Mesendoderm (in vitro differentiated cells): ENCODE measurements around the gene ZNF423.

Experiments
- DNase-seq: peaks from one replicate; pipeline ENCODE4 v3.0.0; 2013
- H2AK5ac ChIP-seq: 2 replicates; pipeline ENCODE4 v1.6.1; 2013; ENCODE audit warnings: low read length, inconsistent platforms
- H2BK120ac ChIP-seq: 2 replicates; pipeline ENCODE4 v1.6.1; 2013; ENCODE audit warnings: low read depth, mild to moderate bottlenecking, low read length, moderate library complexity, mixed read lengths
- H2BK15ac ChIP-seq: replicated peaks from 2 replicates; pipeline ENCODE4 v1.6.1; 2013; ENCODE audit warnings: low read depth, mild to moderate bottlenecking, moderate library complexity
- H2BK5ac ChIP-seq: 2 replicates; pipeline ENCODE4 v1.6.1; 2013; ENCODE audit warnings: low read length, inconsistent platforms
- H3K18ac ChIP-seq: 2 replicates; pipeline ENCODE4 v1.6.1; 2013; ENCODE audit warnings: mild to moderate bottlenecking, low read length, mixed read lengths
- H3K23ac ChIP-seq: one replicate; pipeline ENCODE4 v1.6.1; 2013; ENCODE audit warnings: low read length
- H3K27ac ChIP-seq: 2 replicates; pipeline ENCODE4 v1.5.1; 2013; ENCODE audit warnings: low read depth, mild to moderate bottlenecking, inconsistent platforms, low read length, moderate library complexity
- H3K27me3 ChIP-seq: 2 replicates; pipeline ENCODE4 v1.6.1; 2013; ENCODE audit warnings: low read length, control low read depth, mild to moderate bottlenecking, inconsistent platforms; ENCODE audit not compliant: insufficient read depth, poor library complexity
- H3K36me3 ChIP-seq: 2 replicates; pipeline ENCODE4 v1.6.1; 2013; ENCODE audit warnings: low read length, inconsistent platforms; ENCODE audit not compliant: control insufficient read depth, insufficient read depth
- H3K4ac ChIP-seq: one replicate; pipeline ENCODE4 v1.6.1; 2013; ENCODE audit warnings: low read depth, mild to moderate bottlenecking, low read length, moderate library complexity
- H3K4me1 ChIP-seq: 2 replicates; pipeline ENCODE4 v1.6.1; 2013; ENCODE audit warnings: low read depth, low read length, inconsistent platforms; ENCODE audit not compliant: control insufficient read depth
- H3K4me2 ChIP-seq: 2 replicates; pipeline ENCODE4 v1.6.1; 2013; ENCODE audit warnings: low read length
- H3K4me3 ChIP-seq: 2 replicates; pipeline ENCODE4 v1.5.1; 2013; ENCODE audit warnings: mild to moderate bottlenecking, low read length
- H3K56ac ChIP-seq: one replicate; pipeline ENCODE4 v1.6.1; 2013; ENCODE audit warnings: low read length
- H3K79me1 ChIP-seq: 2 replicates; pipeline ENCODE4 v1.6.1; 2013; ENCODE audit warnings: low read length, inconsistent platforms
- H3K79me2 ChIP-seq: 2 replicates; pipeline ENCODE4 v1.6.1; 2013; ENCODE audit warnings: mild to moderate bottlenecking, low read length; ENCODE audit not compliant: control insufficient read depth, insufficient read depth
- H3K9ac ChIP-seq: 2 replicates; pipeline ENCODE4 v1.6.1; 2013; ENCODE audit warnings: low read length, inconsistent platforms
- H4K5ac ChIP-seq: one replicate; pipeline ENCODE4 v1.6.1; 2013; ENCODE audit warnings: low read length
- H4K8ac ChIP-seq: one replicate; pipeline ENCODE4 v1.6.1; 2013; ENCODE audit warnings: low read depth, mild to moderate bottlenecking, control low read depth, low read length, moderate library complexity
- WGBS: extraction: QIAGEN DNeasy Blood & Tissue Kit; methylation state at CpG from one replicate; pipeline ENCODE4 v1.1.7; 2013; ENCODE audit warnings: low lambda C conversion rate, missing lambda C conversion rate; ENCODE audit not compliant: insufficient coverage; ENCODE audit errors: extremely low coverage; 5-methylcytosine and 5-hydroxymethylcytosine counted together

Gene ZNF423

GRCh38 chr16:49690778-49691177, 165.1 kb downstream of the ZNF423 start:
- WGBS = no CpG with 5 or more reads among the region's 13 CpGs
- H4K8ac ChIP-seq = no peak overlapping the region
- H2BK120ac ChIP-seq = no peak overlapping the region

GRCh38 chr16:49688036-49688697, 167.7 kb downstream of the ZNF423 start:
- no peak overlapping the region for H3K18ac ChIP-seq
- H3K79me2 ChIP-seq = no peaks in the 10 kb centered on the region
- H2BK120ac ChIP-seq = no peak overlapping the region
- H3K23ac ChIP-seq = no peak overlapping the region
- H3K4me3 ChIP-seq = no peak overlapping the region
- H2BK15ac ChIP-seq = no peak overlapping the region
- no peak overlapping the region for H4K5ac ChIP-seq
- no peak overlapping the region for H3K4ac ChIP-seq
- no peak overlapping the region for H3K56ac ChIP-seq
- peak; percentile 56 for DNase-seq
- no peak overlapping the region for H3K27ac ChIP-seq
- no peaks in the 10 kb centered on the region for H3K4me1 ChIP-seq
- no peak overlapping the region for H3K9ac ChIP-seq
- no peaks in the 10 kb centered on the region for H3K36me3 ChIP-seq
- no peaks in the 10 kb centered on the region for H3K27me3 ChIP-seq
- H2AK5ac ChIP-seq = no peak overlapping the region
- peaks cover 1% of the 10 kb centered on the region for H3K79me1 ChIP-seq
- no peak overlapping the region for H2BK5ac ChIP-seq
- H3K4me2 ChIP-seq = no peak overlapping the region
- no peak overlapping the region for H4K8ac ChIP-seq
- no CpG with 5 or more reads among the region's 16 CpGs for WGBS

More at GRCh38 chr16:49690778-49691177, 165.1 kb downstream of the ZNF423 start:
- Histone ChIP-seq H3K79me2 (no peaks in the 10 kb centered on the region), H3K4me2 (no peak overlapping the region), H3K56ac (no peak overlapping the region), H3K4me3 (no peak overlapping the region), H3K36me3 (no peaks in the 10 kb centered on the region), H3K4me1 (peaks cover 1% of the 10 kb centered on the region), H3K27me3 (no peaks in the 10 kb centered on the region), H4K5ac (no peak overlapping the region), H3K79me1 (peaks cover 1% of the 10 kb centered on the region), H3K27ac (no peak overlapping the region), H2BK5ac (no peak overlapping the region), H3K4ac (no peak overlapping the region), H3K23ac (no peak overlapping the region), H3K18ac (no peak overlapping the region), H2AK5ac (no peak overlapping the region), H3K9ac (no peak overlapping the region), H2BK15ac (no peak overlapping the region)
- DNase-seq = peak; percentile 11

- WGBS = no CpG with 5 or more reads among the region's 8 CpGs
- no peak overlapping the region for H4K5ac ChIP-seq
- H3K4me3 ChIP-seq = no peak overlapping the region
- H2BK120ac ChIP-seq = no peak overlapping the region
- H3K4me2 ChIP-seq = no peak overlapping the region
- no peaks in the 10 kb centered on the region for H3K27me3 ChIP-seq
- H3K56ac ChIP-seq = no peak overlapping the region
- H2BK15ac ChIP-seq = no peak overlapping the region
- no peak overlapping the region for H3K23ac ChIP-seq
- DNase-seq = no peak
- H4K8ac ChIP-seq = no peak overlapping the region
- H2AK5ac ChIP-seq = no peak overlapping the region
- no peaks in the 10 kb centered on the region for H3K4me1 ChIP-seq
- H3K36me3 ChIP-seq = no peaks in the 10 kb centered on the region
- no peak overlapping the region for H3K9ac ChIP-seq
- no peak overlapping the region for H3K4ac ChIP-seq
- H3K18ac ChIP-seq = peak overlapping the region; percentile 3
- no peak overlapping the region for H3K27ac ChIP-seq
- peaks cover 1% of the 10 kb centered on the region for H3K79me1 ChIP-seq
- H3K79me2 ChIP-seq = no peaks in the 10 kb centered on the region
- H2BK5ac ChIP-seq = no peak overlapping the region
Measured at GRCh38 chr16:49687476-49688002, 168.4 kb downstream of the ZNF423 start.

DNA sequence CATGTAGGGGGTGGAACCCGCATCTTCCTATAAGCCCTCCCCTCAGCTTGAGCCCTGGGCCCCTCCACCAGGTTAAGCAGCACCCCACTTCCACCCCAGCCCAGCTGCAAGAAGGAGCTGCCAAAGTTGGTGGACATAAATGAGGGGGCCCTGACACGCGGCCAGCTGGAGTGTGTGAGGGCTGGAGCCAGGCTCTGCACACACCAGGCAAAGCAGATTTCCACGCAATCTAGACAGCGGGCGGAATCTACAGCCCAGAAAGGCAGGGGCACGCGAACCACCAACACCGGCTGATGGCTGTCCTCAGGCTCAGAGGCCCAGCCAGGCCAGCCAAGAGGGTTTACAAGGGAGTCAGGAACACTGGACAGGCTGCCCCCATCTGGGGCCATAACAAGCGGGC, 171.2 kb downstream of the ZNF423 start:
- Histone ChIP-seq H3K56ac (no peak overlapping the region), H2BK5ac (no peak overlapping the region), H3K36me3 (no peaks in the 10 kb centered on the region), H3K4me2 (no peak overlapping the region), H3K18ac (no peak overlapping the region), H3K9ac (no peak overlapping the region), H3K4ac (no peak overlapping the region), H3K23ac (no peak overlapping the region), H4K5ac (no peak overlapping the region), H3K27me3 (no peaks in the 10 kb centered on the region), H3K4me3 (no peak overlapping the region), H2AK5ac (no peak overlapping the region), H2BK15ac (no peak overlapping the region), H3K79me1 (no peaks in the 10 kb centered on the region), H3K4me1 (no peaks in the 10 kb centered on the region), H3K27ac (no peak overlapping the region), H2BK120ac (no peak overlapping the region), H4K8ac (no peak overlapping the region), H3K79me2 (no peaks in the 10 kb centered on the region)
- no CpG with 5 or more reads among the region's 10 CpGs for WGBS
- no peak for DNase-seq

DNA sequence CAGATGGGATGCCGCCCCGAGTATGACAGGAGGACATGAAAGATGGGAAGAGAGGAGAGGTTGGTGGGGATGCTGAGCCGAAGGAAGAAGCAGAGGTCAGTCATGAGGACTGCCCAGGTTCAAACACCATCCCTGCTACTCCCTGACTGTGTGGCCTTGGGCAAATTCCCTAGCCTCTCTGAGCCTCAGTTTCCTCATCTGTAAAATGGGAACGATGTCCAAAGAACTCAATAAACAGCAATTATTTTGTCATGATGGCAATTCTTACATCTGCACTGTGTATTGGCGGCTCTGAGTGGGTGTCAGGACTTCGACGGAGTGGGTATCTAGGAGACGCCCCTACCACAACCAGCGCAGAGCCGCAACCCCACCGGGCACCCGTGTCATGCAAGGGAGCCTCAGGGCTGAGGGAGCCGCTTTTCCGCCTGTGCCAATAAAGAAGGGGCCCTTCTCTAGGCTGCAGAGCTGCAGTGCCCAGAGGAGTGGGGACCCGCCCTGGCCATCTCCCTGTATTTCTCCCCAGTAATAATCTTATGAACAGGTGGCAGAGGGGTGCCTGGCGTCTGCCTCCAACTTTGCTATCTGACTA, 173.2 kb downstream of the ZNF423 start:
- Histone ChIP-seq H3K4me3 (no peak overlapping the region), H4K8ac (no peak overlapping the region), H2AK5ac (no peak overlapping the region), H3K79me1 (no peaks in the 10 kb centered on the region), H3K27me3 (no peaks in the 10 kb centered on the region), H4K5ac (no peak overlapping the region), H3K4ac (no peak overlapping the region), H3K18ac (no peak overlapping the region), H2BK5ac (no peak overlapping the region), H2BK15ac (no peak overlapping the region), H3K27ac (no peak overlapping the region), H3K9ac (no peak overlapping the region), H3K79me2 (no peaks in the 10 kb centered on the region), H3K4me1 (no peaks in the 10 kb centered on the region), H3K56ac (no peak overlapping the region), H3K23ac (no peak overlapping the region), H3K4me2 (no peak overlapping the region), H2BK120ac (no peak overlapping the region), H3K36me3 (no peaks in the 10 kb centered on the region)
- no CpG with 5 or more reads among the region's 16 CpGs for WGBS
- no peak for DNase-seq
